Cerebellar cortex (tissue), 1 donor: Measurements from ENCODE around the gene CAPN15.

Experiments used
- DNase-seq: peaks from one replicate; pipeline ENCODE4 v3.0.0-alpha.2; 2015; ENCODE audit warnings: low spot score

CAPN15 gene

DNA sequence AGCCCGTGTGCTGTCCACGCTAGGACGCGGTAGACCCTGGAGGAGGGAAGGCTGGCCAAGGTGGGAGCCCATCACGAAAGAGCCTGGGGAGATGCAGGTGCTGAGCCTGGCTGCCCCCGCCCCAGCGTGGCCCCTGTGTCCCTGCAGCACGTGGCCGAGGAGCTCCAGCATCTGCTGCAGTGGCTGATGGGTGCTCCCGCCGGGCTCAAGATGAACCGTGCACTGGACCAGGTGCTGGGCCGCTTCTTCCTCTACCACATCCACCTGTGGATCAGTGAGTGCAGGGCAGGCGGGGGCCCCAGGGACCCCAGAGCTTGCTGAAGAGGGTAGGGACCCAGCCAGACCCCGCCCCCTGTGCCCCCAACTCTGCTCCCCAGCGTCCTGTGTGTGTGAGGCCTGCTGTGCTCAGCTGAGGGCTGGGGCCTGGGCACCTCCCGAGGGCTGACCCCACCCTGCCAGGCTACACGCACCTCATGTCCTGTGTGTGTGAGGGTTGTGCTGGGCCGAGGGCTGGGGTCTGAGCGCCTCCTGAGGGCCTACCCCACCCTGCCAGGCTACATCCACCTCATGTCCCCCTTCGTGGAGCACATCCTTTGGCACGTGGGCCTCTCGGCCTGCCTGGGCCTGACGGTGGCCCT is 50.8 kb downstream of the CAPN15 start:
- no peak for DNase-seq

DNA sequence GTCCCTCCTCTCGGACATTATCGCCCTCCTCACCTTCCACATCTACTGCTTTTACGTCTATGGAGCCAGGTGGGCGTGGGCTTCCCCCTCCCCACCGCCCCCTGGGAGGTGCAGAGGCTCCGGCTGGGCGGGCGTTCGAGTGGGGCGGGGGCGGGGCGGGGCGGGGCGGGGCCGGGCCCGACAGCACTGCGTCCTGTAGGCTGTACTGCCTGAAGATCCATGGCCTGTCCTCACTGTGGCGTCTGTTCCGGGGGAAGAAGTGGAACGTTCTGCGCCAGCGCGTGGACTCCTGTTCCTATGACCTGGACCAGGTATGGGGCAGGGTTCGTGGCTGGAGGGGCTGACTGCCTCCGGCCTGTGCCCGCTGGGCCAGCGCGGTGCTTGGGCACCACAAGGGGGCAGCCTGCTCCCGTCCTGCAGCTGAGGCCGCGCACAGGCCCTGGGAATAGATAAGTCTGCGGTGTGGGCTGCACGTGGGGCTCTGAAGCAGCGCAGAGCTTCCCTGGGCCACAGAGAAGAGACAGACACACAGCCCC is 51.4 kb downstream of the CAPN15 start:
- DNase-seq: peak; percentile 82

DNA sequence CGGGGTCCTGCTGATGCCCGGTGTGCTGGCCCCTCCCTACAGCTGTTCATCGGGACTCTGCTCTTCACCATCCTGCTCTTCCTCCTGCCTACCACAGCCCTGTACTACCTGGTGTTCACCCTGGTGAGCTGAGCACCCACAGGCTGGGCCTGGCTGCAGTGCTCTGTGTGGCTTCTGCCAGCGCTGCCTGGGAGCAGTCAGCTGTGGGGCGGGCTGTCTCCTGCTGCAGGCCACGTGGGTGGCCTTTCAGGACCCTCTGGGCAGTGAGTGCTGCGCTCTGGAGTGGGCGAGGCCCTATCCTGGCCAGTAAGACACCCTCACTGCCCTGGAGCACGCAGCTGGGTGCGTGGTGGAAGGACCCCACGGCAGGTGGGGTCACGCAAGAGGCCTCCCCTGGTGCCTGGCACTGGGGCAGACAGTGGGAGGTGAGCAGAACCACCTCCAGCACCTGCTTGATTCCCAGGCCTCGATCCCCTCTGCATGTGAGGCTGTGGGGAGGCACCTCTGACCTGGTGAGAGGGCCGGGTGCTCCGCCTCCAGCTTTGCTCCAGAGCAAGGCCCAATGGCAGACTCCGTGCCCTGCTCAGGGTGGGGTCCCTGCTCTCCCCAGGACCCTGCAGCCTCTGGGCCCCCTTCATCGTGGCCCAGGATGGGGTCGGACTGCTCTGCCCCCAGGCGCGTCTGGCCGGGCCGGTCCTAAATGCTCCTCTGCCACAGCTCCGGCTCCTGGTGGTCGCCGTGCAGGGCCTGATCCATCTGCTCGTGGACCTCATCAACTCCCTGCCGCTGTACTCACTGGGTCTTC is 52.8 kb downstream of the CAPN15 start:
- no peak for DNase-seq

DNA sequence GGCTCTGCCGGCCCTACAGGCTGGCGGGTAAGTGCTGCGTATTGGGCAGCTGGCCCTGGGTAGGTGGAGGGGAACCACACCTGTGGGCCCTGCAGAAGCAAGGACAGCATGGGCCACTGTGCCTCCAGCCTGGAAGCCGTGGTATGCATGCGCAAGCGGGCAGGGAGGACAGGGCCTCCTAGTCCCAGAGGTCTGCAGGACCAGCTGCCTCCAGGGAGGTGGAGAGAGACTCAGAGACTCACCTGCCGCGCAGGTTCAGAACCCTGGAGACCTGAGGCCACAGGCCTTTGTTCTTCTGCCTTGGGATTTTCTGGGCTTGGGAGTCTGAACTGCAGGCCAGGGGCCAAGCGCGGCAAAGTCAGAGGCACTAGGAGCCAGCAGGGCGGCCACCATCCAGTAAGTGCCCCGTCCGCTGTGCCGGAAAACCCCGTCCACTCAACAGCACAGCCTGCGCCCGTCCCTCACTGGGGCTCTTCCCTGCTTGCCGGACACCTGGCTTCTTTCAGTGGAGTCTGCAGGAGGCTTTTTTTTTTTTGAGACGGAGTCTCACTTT is 53.5 kb downstream of the CAPN15 start:
- DNase-seq: no peak

- DNase-seq: no peak
These were observed 54.7 kb downstream of the CAPN15 start for GRCh38 chr16:582218-582613.

DNA sequence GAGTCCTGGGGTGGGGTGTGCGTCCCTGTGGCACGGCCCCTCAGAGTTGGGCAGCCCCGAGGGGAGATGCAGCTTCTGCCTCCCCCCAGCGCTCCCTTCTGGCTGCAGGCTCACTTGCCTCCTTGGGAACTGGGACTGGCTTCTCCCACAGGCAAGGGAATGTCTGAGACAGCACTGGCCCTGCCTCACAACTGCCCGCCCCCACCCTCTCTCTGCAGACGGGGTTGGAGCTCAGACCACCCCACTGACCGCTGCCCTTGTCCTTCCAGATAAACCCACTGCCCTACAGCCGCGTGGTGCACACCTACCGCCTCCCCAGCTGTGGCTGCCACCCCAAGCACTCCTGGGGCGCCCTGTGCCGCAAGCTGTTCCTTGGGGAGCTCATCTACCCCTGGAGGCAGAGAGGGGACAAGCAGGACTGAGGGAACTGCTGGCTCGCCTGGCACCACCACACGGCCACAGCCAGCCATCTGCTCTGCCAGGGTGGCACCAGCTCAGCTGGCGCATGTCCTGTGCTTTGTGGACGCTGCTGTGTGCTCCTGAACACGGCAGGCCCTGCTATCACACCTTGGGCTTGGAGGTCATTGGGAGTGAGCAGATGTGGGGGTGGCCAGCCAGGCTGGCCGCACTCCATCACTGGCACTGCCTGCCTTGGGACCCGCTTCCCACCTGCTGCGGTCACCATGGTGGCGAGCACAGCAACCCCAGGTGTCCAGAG is 55.3 kb downstream of the CAPN15 start:
- DNase-seq: peak; percentile 86

- DNase-seq: no peak
These were observed 55.9 kb downstream of the CAPN15 start for GRCh38 chr16:583470-583814.

DNA sequence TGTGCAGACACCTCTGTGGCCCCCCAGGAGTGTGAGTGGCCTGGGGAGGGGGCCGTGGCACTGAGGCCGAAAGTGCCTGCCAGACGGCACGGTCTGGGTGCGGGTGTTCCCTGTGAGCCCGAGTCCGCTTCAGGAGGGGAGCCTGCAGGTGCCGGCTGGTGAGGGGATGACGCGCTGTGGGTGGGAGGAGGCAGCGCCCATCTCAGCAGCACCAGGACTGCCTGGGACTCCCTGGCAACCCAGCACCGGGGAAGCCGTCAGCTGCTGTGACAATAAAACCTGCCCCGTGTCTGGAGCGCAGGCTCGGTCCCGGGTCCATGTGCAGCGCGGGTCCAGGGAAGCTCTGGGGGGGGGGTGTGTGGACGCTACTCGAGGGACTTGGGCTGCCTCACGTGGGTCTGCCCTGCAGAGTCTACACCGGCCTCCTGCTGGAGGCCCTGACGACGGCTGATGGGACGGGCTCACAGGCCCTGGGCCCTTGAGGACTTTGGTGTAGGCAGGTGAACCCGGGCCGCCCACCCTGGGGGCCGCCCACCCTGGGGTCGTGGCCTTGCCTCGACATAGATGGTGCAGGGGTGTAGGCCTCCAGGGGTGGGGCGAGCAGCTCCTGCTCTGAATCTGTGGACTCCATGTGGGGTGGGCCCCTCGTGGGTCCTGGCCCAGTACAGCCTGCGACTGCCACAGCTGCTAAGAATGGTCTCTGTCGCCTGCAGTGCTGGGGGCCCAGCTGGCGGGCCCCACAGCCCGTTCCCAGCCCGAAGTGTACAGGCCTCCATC is 56.5 kb downstream of the CAPN15 start:
- no peak for DNase-seq

DNA sequence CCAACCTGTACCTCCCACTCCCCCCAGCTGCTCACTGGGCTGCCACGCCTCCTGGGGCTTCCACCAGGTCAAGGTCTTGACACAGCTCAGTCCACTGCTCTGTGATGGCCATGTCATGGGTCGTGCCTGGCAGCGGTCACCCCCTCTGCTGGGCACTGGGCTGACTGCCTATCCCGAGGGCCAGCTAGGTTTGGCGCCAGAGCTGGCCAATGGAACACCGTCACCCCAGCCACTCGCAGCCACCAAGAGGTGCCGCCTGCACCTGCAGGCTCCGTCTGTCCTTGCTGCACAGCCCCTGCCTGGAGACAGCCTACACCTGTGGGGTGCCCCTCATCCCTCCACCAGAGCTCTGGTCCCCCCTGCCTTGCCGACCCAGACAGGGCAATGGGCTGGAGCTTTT is 57.8 kb downstream of the CAPN15 start:
- DNase-seq: peak; percentile 39

DNA sequence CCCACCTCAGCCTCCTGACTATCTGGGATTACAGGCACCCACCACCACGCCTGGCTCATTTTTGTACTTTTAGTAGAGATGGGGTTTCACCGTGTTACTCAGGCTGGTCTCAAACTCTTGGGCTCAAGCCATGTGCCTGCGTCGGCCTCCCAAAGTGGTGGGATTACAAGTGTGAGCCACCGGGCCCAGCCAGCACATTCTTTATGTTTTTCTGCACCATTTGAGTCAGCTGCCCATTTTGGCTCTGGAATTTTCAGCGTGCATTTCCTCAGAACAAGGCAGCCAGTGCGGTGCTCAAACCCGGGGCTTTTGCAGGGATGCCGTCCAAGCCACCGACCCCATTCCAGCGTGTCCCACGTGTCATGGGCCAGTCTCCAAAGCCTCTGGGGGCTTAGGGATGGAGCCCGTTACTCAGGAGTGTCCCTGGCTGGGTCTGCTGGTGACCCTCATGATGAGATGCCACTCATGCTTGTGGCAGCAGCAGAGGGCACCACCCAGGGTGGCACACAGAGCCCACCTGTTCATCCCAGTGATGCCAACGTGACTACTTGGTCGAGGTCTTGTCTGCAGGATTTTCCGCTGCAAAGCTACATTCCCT is 58.6 kb downstream of the CAPN15 start:
- peak; percentile 29 for DNase-seq

DNA sequence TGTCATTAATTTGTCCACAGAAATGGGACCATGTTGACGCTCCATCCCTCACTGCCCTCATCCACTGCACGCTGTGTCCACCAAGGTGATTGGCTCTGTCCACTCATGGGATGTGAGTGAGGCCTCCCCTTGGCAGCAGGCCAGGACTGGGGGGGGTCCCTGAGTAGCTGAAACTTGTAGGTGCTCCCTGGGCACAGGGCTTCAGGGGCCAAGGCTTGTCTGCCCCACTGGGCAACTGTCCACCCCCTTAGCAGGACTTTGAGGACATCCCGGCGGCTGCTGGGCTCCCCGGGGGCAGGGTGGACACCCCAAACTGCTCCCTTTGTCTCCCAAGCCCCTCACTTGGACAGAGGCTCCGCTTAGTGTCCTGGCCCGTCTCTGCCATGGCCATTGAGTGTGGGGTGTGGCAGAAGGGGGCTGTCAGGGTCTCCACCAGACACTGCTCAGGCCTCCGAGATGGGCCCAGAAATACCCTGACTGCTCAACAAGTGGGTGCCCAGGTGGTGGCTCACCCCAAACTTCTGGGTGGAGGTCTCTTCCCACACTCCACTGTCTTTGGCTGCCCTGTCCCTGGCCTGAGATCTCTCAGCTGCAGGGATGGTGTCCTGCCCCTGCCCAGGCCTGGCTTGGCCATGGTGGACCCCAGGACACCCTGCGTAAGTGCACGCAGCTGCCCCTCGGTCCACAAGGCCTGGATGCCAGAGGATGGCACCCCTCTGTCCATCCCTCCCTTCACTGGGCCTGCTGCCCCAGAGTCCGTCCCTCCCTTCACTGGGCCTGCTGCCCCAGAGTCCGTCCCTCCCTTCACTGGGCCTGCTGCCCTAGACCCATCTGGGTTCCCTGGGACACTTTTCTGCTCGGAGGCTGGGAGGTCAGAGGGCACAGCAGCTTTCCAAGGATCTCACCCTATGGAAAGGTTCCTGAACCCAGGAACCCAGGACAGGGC is 59.4 kb downstream of the CAPN15 start:
- no peak for DNase-seq

GRCh38 chr16:588639-588888 is 61.1 kb downstream of the CAPN15 start:
- DNase-seq: no peak

DNA sequence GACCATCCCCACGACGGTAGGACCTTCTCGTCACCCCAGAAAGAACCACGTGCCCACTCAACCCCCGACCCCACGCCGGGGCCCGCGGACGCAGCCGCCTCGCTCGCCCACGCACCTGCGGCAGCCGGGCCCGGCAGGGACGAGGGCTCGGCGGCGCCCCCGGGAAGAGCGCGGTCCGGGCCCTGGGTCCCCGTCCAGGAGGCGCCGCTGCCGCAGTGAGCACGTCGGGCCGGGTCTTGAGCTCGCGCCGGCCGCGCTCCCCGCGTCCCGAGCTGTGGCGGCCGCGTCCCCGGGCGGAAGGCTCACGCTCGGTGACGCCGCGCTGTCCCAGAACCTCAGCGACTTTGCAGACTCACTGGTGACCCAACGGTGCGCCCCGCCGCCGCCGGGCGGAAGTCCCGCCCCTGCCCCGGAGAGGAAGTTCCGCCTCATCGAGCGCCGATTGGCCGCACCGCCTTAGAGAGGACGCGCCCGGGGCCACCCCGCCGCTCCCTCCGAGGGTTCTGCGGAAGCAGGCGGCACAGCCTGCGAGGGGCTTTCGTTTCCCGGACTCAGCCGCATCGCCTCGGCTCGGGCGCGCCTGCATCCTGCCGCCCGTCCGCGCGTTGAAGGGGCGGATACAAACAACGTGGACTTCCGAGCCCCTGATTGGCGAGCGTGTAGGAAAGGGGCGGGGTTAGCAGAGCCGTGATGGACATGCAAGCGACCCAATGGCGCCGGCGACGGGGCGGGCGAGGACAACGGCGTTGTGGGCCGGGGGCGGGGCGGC is 61.6 kb downstream of the CAPN15 start:
- peak; percentile 97 for DNase-seq

- DNase-seq: peak; percentile 98
These were observed 62.2 kb downstream of the CAPN15 start, which contains the start of gene RAB40C for GRCh38 chr16:589658-590187. RAB40C (plus strand) TSS chr16:590066; CDS start chr16:590292, 226 bp downstream.

GRCh38 chr16:590188-590814 is 62.8 kb downstream of the CAPN15 start:
- DNase-seq: no peak

GRCh38 chr16:590815-591200 is 63.3 kb downstream of the CAPN15 start:
- no peak for DNase-seq

DNA sequence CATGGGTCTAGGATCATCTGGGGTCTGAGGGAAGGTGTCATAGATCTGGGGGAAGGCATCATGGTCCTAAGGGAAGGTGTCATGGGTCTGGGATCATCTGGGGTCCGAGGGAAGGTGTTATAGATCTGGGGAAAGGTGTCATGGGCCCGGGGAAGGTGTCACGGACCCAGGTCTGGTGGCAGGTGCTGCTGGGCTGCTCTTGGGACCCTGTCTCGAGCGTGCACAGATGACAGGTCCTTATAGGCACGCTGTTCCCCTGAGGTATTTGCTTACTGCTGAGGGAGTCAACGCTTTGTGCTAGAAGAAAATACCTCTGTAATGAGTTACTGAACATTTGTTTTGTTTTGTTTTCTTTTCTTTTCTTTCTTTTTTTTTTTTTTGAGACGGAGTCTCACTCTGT is 63.7 kb downstream of the CAPN15 start:
- no peak for DNase-seq

GRCh38 chr16:591892-592517 is 64.5 kb downstream of the CAPN15 start:
- no peak for DNase-seq
